ENCODE results near the gene TGFA.
"Not testable (repeated sequence)": the region's sequence is repeated elsewhere in the genome, so short reads cannot be mapped to it uniquely, and the experiment has no call there.

The TGFA gene

GRCh38 chr2:70498054-70498453 is 55.6 kb downstream of the TGFA start:
- no peak for DNase-seq (ENCODE audit: low read depth)

GRCh38 chr2:70496819-70497218 is 56.8 kb downstream of the TGFA start:
- no peak for DNase-seq (ENCODE audit: low read depth)

- no peak for DNase-seq (ENCODE audit: low read depth)
Measured at GRCh38 chr2:70494293-70494886, 59.2 kb downstream of the TGFA start.

- DNase-seq (ENCODE audit: low read depth) = no peak
Measured at GRCh38 chr2:70490381-70490780, 63.2 kb downstream of the TGFA start.

- DNase-seq (ENCODE audit: low read depth) = no peak
Measured at GRCh38 chr2:70489165-70489564, 64.5 kb downstream of the TGFA start.

- no peak for DNase-seq (ENCODE audit: low read depth)
Measured at GRCh38 chr2:70484086-70484485, 69.5 kb downstream of the TGFA start.

- no peak for DNase-seq (ENCODE audit: low read depth)
Measured at GRCh38 chr2:70482401-70482800, 71.2 kb downstream of the TGFA start.

- no peak for DNase-seq (ENCODE audit: low read depth)
Measured at GRCh38 chr2:70480468-70480867, 73.2 kb downstream of the TGFA start.

GRCh38 chr2:70479816-70480215 is 73.8 kb downstream of the TGFA start:
- DNase-seq (ENCODE audit: low read depth) = no peak

GRCh38 chr2:70477441-70477844 is 76.2 kb downstream of the TGFA start:
- DNase-seq (ENCODE audit: low read depth) = no peak

GRCh38 chr2:70475266-70475665 is 78.4 kb downstream of the TGFA start:
- no peak for DNase-seq (ENCODE audit: low read depth)

GRCh38 chr2:70474256-70474848 is 79.3 kb downstream of the TGFA start:
- DNase-seq (ENCODE audit: low read depth) = no peak

GRCh38 chr2:70473101-70473722 is 80.4 kb downstream of the TGFA start:
- no peak for DNase-seq (ENCODE audit: low read depth)

- DNase-seq (ENCODE audit: low read depth) = no peak
Measured at GRCh38 chr2:70472221-70472890, 81.3 kb downstream of the TGFA start.

GRCh38 chr2:70471129-70471528 is 82.5 kb downstream of the TGFA start:
- no peak for DNase-seq (ENCODE audit: low read depth)

GRCh38 chr2:70469961-70470360 is 83.7 kb downstream of the TGFA start:
- DNase-seq (ENCODE audit: low read depth) = no peak

GRCh38 chr2:70469435-70469834 is 84.2 kb downstream of the TGFA start:
- no peak for DNase-seq (ENCODE audit: low read depth)

- DNase-seq (ENCODE audit: low read depth) = no peak
Measured at GRCh38 chr2:70468878-70469277, 84.7 kb downstream of the TGFA start.

GRCh38 chr2:70467831-70468779 is 85.5 kb downstream of the TGFA start:
- no peak for DNase-seq (ENCODE audit: low read depth)

GRCh38 chr2:70467237-70467636 is 86.4 kb downstream of the TGFA start:
- no peak for DNase-seq (ENCODE audit: low read depth)

GRCh38 chr2:70466647-70467046 is 87.0 kb downstream of the TGFA start:
- not testable (repeated sequence) for DNase-seq (ENCODE audit: low read depth)

GRCh38 chr2:70463997-70464396 is 89.6 kb downstream of the TGFA start:
- no peak for DNase-seq (ENCODE audit: low read depth)

Measured in activated T-helper 9 cell treated with anti-CD3 and anti-CD28 coated beads, Interleukin-2, amount 50 U/mL, for 16 hours (primary cell).